ENCODE measurements around the gene DNAJA2.
"Not testable (repeated sequence)": the region's sequence is repeated elsewhere in the genome, so short reads cannot be mapped to it uniquely, and the experiment has no call there.

Gene DNAJA2

DNA sequence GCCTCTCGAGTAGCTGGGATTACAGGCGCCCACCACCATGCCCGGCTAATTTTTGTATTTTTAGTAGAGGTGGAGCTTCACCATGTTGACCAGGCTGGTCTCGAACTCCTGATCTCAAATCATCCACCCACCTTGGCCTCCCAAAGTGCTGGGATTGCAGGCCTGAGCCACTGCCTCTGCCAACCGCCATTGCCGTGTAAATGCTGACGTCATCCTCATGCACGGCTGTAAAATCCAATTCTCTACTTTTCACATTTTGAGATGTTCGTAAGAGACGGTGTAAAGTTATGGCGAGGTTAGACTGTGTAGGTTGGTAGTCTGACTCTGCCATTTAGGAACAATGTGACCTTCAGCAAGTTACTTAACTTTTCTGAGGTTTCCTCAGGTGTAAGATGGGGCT lies 1.7 kb upstream of the DNAJA2 start:
- DNase-seq (ENCODE audit: low spot score): no peak

- peak; percentile 34 for DNase-seq (ENCODE audit: low spot score)
These were observed 878 bp upstream of the DNAJA2 start for GRCh38 chr16:46974352-46974751.

DNA sequence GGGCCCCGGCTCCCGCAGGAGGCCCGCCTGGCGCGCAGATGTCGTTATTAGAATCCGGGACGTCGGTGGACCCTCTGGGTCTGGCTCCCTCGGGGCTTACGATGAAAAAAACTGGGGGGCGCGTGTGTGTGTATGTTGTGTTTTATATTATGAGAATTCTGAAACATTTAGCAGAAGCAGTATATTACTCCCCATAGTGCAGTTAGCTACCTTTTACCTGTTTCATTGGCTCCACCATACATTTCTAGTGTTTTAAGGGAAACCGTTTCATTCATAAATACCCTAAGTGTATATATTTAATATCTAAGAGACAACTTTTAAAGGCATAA lies 486 bp upstream of the DNAJA2 start:
- no peak for DNase-seq (ENCODE audit: low spot score)

DNA sequence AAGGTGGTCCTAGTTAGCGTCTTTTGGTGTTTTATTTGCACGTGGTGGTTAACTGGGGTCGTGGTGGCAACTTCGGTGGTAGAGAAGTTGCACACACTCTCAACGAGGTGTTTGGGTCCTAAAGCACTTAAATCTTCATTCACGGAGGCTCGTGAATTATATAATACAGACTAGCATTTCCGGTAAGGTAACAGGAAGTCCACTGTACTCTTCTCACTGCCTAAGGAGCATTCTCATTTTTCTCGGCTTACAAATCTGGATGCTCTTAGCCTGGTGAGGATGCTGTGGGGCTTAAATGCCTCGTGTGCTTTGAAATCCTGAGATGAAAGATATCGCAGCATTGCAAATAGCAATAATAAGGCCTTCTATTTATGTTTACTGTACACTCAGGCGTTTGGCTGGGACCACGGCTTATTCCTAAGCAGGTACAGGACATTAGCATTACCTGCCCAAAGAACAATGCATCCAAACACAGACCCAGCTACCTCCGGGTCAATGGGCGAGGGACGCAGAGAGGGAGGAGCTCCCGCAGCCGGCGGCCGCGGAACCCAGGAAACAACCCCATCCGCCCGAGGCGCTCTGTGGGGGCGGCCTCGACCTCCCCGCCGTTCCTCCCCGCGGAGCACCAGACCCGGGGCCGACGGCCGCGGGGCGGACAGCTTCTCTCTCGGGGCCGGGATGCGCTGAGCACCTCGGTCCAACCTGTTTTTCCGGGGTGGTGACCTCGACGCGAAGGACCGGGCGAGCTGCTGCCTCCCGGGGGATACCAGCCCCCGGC lies 856 bp downstream of the DNAJA2 start:
- peak; percentile 29 for DNase-seq (ENCODE audit: low spot score)

DNA sequence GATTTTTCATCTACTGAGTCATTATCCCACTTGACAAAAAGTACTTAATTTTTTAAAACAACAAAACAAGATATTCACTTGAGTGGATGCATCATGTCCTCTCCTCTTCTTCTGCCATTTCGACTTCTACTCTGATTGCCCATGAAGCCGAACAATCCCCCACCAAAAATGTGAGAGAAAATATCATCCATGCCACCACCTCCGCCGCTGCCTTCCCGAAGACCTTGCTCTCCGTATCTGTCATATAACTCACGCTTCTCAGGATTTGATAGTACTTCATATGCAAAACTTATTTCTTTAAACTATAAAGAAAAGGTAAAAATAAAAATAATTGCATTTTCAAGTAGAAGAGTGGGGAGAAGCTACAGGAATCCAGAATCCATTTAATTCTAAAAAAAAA lies 2.2 kb downstream of the DNAJA2 start:
- DNase-seq (ENCODE audit: low spot score): no peak

DNA sequence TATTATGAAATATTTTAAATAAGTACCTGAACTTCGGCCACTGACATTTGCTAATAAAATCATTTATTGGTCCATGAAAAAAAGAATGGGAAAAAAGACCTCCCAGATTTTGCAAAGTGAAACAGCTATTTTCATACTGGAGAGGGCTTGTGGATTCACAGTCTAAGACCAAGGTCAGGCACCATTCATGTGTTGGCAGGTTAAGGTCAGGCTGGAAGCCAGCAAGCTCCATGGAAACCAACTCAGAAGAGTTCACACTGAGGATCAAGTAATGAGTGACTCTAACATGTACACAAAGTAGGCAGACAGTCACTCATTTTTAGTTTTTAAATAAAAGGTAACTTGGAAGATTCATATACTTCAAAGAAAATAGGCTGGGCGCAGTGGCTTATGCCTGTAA lies 3.4 kb downstream of the DNAJA2 start:
- DNase-seq (ENCODE audit: low spot score): no peak

DNA sequence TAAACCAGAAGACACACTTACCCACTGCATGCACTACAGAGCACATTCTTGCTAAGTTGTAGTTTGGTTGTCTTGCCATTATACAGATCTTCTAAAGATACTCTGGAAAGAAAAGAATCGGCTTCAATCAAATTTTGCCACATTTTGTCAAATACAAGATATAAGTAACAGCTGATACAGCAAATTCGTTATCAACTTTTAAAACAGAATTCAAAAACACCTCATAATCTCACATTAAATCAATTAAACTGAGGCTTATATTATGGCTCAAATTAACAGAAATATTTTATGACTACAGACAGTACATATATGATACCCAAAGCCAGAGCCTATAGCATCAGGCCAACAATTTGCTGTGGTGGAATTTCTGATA lies 5.4 kb downstream of the DNAJA2 start:
- DNase-seq (ENCODE audit: low spot score): no peak

DNA sequence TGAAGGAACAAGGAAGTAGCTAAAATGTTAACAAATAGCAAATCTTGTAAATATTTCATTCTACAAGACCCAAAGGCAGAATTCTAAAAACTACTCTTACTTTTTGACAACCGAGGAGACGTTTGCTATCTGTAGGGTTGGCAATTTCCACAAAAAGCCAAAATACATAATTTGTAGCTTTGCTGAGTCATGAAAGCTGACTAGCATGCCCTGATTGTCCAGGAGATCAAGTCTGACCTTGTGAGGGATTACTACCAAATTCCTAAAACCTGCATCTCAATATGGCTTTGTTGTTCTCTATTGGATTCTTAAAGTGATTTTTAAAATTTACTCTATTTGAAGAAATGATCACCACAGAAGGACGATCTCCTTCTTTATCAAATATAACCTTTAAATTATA lies 10.8 kb downstream of the DNAJA2 start:
- DNase-seq (ENCODE audit: low spot score): no peak

- no peak for DNase-seq (ENCODE audit: low spot score)
These were observed 11.8 kb downstream of the DNAJA2 start for GRCh38 chr16:46961373-46962353.

DNA sequence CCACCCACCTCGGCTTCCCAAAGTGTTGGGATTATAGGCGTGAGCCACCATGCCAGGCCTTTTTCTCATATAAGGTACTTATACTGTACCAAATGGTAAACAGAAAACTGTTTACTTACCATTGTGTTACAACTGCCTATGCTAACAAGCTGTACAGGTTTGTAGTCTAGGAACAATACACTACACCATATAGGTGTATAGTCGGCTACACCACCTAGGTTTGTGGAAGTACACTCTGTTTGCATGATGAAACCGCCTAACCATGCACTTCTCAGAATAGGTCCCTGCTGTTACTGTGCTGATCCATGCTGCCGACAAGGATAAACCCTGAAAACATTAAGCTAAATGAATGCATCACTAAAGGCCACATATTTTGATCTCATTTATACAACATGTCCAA lies 18.9 kb downstream of the DNAJA2 start:
- DNase-seq (ENCODE audit: low spot score): no peak

- no peak for DNase-seq (ENCODE audit: low spot score)
These were observed 23.5 kb downstream of the DNAJA2 start for GRCh38 chr16:46950009-46950408.

GRCh38 chr16:46949241-46949892 lies 24.1 kb downstream of the DNAJA2 start:
- DNase-seq (ENCODE audit: low spot score): no peak

GRCh38 chr16:46948548-46949166 lies 24.8 kb downstream of the DNAJA2 start:
- DNase-seq (ENCODE audit: low spot score): no peak

- peak; percentile 36 for DNase-seq (ENCODE audit: low spot score)
These were observed 25.4 kb downstream of the DNAJA2 start for GRCh38 chr16:46947900-46948547.

- DNase-seq (ENCODE audit: low spot score): not testable (repeated sequence)
These were observed 28.8 kb downstream of the DNAJA2 start for GRCh38 chr16:46944713-46945112.

DNA sequence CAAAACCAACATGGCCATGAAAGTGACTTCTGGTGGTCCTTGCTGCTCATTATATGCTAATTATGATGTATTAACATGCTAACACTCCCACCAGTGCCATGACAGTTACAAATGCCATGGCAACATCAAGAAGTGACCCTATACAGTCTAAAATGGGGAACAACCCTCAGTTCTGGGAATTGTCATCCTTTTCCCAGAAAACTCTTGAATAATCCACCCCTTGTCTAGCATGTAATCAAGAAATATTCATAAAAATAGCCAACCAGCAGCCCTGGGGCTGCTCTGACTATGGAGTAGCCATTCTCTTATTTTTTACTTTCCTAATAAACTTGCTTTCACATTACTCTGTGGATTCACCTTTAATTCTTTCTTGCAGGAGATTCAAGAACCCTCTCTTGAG lies 35.9 kb downstream of the DNAJA2 start:
- no peak for DNase-seq (ENCODE audit: low spot score)

DNA sequence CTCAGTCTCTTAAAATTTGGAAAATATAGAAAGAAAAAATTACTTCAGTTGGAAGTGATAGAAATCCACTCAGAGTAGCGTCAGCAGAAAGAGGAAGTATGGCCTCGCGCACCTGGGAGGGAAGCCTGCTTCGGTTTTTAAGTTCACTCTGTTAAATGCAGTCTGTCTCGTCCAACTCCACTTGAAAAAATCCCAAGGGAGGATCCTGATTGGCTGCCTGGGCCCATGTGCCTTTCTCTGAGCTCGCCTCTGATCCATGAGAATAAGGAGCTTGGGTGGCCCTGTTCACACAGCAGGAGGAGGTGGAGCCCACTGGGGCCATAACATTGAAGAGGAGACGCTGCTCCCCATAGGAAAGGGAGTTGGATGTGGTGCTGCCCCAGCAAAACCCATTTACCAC lies 40.7 kb downstream of the DNAJA2 start:
- no peak for DNase-seq (ENCODE audit: low spot score)

DNA sequence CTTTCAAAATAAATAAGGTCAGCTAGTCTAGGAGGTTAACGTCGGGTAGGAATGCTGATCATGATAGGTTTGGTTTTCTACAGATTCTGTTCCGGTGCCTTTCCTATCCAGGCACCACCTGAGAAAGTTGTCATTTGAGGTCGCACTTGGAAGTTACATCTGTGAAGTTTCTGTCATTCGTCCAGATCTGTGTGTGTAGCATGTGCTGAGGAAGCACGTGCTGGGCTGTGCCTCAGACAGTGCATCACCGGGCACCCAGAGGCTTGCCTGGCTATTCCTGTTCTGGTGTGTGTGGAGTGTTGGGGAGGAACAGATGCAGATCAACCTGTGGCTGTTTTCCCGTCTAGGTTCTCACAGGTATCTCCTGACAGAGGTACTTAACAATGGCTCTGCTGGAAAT lies 42.6 kb downstream of the DNAJA2 start:
- DNase-seq (ENCODE audit: low spot score): no peak

- peak; percentile 33 for DNase-seq (ENCODE audit: low spot score)
These were observed 43.8 kb downstream of the DNAJA2 start for GRCh38 chr16:46929378-46930332.

DNA sequence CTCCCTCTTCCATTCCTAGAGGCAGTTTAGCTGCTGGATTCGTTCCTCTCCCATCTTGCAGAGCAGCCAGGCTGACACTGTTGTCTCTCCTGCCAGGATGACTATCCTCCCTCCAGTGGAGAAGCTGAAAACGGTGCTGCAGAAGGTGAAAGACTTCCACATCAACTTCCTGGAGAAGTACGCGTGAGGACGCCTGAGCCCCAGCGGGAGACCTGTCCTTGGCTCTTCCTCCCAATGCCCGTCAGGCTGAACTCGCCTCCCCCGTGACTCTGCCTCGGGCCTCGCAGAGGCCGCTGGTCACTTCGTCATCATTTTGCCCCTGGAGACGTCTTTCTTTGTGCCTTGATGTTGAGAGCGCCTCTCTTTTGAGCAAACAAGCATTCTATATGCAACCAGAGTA lies 44.7 kb downstream of the DNAJA2 start:
- DNase-seq (ENCODE audit: low spot score): no peak

DNA sequence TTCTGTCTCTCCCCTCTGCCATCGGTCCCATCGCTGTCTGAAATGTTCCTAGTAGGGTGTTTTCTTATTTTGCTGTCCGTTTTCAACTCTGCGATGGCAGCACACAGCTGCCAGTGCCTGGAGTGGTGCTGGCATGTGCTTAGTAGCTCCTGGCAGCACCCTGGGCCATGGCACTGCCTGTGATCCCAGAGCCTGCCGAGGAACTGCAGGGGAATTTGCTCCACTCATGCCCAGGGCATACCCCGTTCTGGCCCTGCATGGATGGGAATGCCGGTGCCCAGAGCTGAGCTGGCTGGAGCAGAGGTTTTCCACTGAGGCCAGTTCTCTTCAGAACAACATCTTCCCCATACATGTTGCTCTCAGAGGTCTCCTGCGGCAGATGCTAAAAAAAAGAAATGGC lies 46.2 kb downstream of the DNAJA2 start:
- DNase-seq (ENCODE audit: low spot score): no peak

Data from LoVo (cell line).